OCI-LY1 (cell line): ENCODE data around the gene DPP6.

ENCODE experiments used
- H2AFZ ChIP-seq: fragments of 200-600 bp; sonication (generic), shearing (Covaris generic); 2 replicates; pipeline ENCODE4 v1.6.0; 2014; ENCODE audit warnings: antibody characterized with exemption, mild to moderate bottlenecking, low read length
- H3F3A ChIP-seq: fragments of 200-600 bp; sonication (generic), shearing (Covaris generic); 2 replicates; pipeline ENCODE4 v1.6.0; 2014; ENCODE audit warnings: mild to moderate bottlenecking, antibody characterized with exemption, low read length, moderate library complexity; ENCODE audit not compliant: insufficient read depth
- H3K27ac ChIP-seq: fragments of 200-600 bp; sonication (generic); 2 replicates; pipeline ENCODE4 v1.5.1; 2014; ENCODE audit warnings: low read length, mixed run types, mild to moderate bottlenecking, low read depth; ENCODE audit not compliant: poor library complexity, severe bottlenecking
- H3K27me3 ChIP-seq: fragments of 200-600 bp; sonication (generic); 2 replicates; pipeline ENCODE4 v1.6.0; 2014; ENCODE audit warnings: antibody characterized with exemption, mild to moderate bottlenecking, low read length, moderate library complexity; ENCODE audit not compliant: insufficient read depth
- H3K36me3 ChIP-seq: fragments of 200-600 bp; sonication (generic); 2 replicates; pipeline ENCODE4 v1.6.1; 2014; ENCODE audit warnings: mild to moderate bottlenecking, antibody characterized with exemption, low read length, moderate library complexity, mixed read lengths; ENCODE audit not compliant: insufficient read depth
- H3K4me1 ChIP-seq: fragments of 200-600 bp; sonication (generic); 2 replicates; pipeline ENCODE4 v1.5.1; 2014; ENCODE audit warnings: mild to moderate bottlenecking, low read length, moderate library complexity; ENCODE audit not compliant: insufficient read depth, severe bottlenecking
- H3K4me2 ChIP-seq: fragments of 200-600 bp; sonication (generic), shearing (Covaris generic); 2 replicates; pipeline ENCODE4 v1.6.1; 2014; ENCODE audit warnings: low read length
- H3K4me3 ChIP-seq: fragments of 200-600 bp; sonication (generic); 2 replicates; pipeline ENCODE4 v1.5.1; 2014; ENCODE audit warnings: low read length, low read depth, mild to moderate bottlenecking, mixed read lengths; ENCODE audit not compliant: poor library complexity, severe bottlenecking
- H3K79me2 ChIP-seq: fragments of 200-600 bp; shearing (Covaris generic); 2 replicates; pipeline ENCODE4 v1.6.1; 2016; ENCODE audit warnings: mixed run types, low read length, mixed read lengths; ENCODE audit not compliant: insufficient read depth
- H3K9ac ChIP-seq: fragments of 200-600 bp; sonication (generic), shearing (Covaris generic); 2 replicates; pipeline ENCODE4 v1.6.1; 2014; ENCODE audit warnings: mild to moderate bottlenecking, low read length, mixed read lengths
- H3K9me2 ChIP-seq: fragments of 200-600 bp; sonication (generic), shearing (Covaris generic); 2 replicates; pipeline ENCODE4 v1.6.1; 2014; ENCODE audit warnings: low read depth, mild to moderate bottlenecking, low read length, mixed read lengths
- H3K9me3 ChIP-seq: fragments of 200-600 bp; shearing (Covaris generic); 2 replicates; pipeline ENCODE4 v1.6.1; 2014; ENCODE audit warnings: low read length, mixed read lengths
- H4K20me1 ChIP-seq: fragments of 200-600 bp; sonication (generic), shearing (Covaris generic); 2 replicates; pipeline ENCODE4 v1.6.0; 2016; ENCODE audit warnings: mild to moderate bottlenecking, low read length; ENCODE audit not compliant: insufficient read depth
- CTCF ChIP-seq: fragments of 200-600 bp; sonication (generic), shearing (Covaris generic); IDR thresholded peaks from 2 replicates; pipeline ENCODE4 v1.5.1; 2017; ENCODE audit warnings: mild to moderate bottlenecking, antibody characterized with exemption, low read length, moderate library complexity, mixed read lengths
- EZH2 ChIP-seq: fragments of 200-600 bp; sonication (generic), shearing (Covaris generic); IDR thresholded peaks from 2 replicates; pipeline ENCODE4 v1.8.0; 2017; ENCODE audit warnings: borderline replicate concordance, mixed run types, mild to moderate bottlenecking, antibody characterized with exemption, low read length, moderate library complexity, mixed read lengths

DPP6 gene

GRCh38 chr7:154735766-154736165 lies 683.6 kb downstream of the DPP6 start:
- Histone ChIP-seq H3K9me2 (no peaks in the 10 kb centered on the region), H3K4me1 (no peaks in the 10 kb centered on the region), H3K9ac (no peak overlapping the region), H3K9me3 (no peaks in the 10 kb centered on the region), H3K4me2 (no peak overlapping the region), H3K27ac (no peak overlapping the region), H3K36me3 (no peaks in the 10 kb centered on the region), H3K4me3 (no peak overlapping the region), H3F3A (no peaks in the 10 kb centered on the region), H3K27me3 (peaks cover 4% of the 10 kb centered on the region; the same call in 1 of the 2 replicates), H4K20me1 (no peaks in the 10 kb centered on the region), H3K79me2 (no peaks in the 10 kb centered on the region), H2AFZ (no peak overlapping the region)
- TF ChIP-seq EZH2 (no peak), CTCF (no peak)

GRCh38 chr7:154736389-154736788 lies 684.2 kb downstream of the DPP6 start:
- Histone ChIP-seq H3K79me2 (no peaks in the 10 kb centered on the region), H3K9ac (no peak overlapping the region), H4K20me1 (no peaks in the 10 kb centered on the region), H3K4me3 (no peak overlapping the region), H3F3A (no peaks in the 10 kb centered on the region), H3K27me3 (peaks cover 4% of the 10 kb centered on the region; the same call in 1 of the 2 replicates), H3K4me1 (no peaks in the 10 kb centered on the region), H3K4me2 (no peak overlapping the region), H3K9me3 (no peaks in the 10 kb centered on the region), H3K27ac (no peak overlapping the region), H2AFZ (no peak overlapping the region), H3K36me3 (no peaks in the 10 kb centered on the region), H3K9me2 (no peaks in the 10 kb centered on the region)
- TF ChIP-seq EZH2 (no peak), CTCF (no peak)

GRCh38 chr7:154738216-154738615 lies 686.0 kb downstream of the DPP6 start:
- Histone ChIP-seq H3K36me3 (no peaks in the 10 kb centered on the region), H3K4me3 (no peak overlapping the region), H3K27ac (no peak overlapping the region), H3K79me2 (no peaks in the 10 kb centered on the region), H3K9me3 (no peaks in the 10 kb centered on the region), H3K27me3 (peaks cover 4% of the 10 kb centered on the region; the same call in 1 of the 2 replicates), H3K9ac (no peak overlapping the region), H4K20me1 (no peaks in the 10 kb centered on the region), H3F3A (no peaks in the 10 kb centered on the region), H3K4me2 (no peak overlapping the region), H2AFZ (no peak overlapping the region), H3K4me1 (no peaks in the 10 kb centered on the region), H3K9me2 (no peaks in the 10 kb centered on the region)
- TF ChIP-seq EZH2 (no peak), CTCF (no peak)
